ENCODE data around the gene PSMC5. TPM values are rescaled to one million over a fixed set of nuclear protein-coding genes. Genes with fewer than 3 reads are reported as not detected.
"Not testable (repeated sequence)": the region's sequence is repeated elsewhere in the genome, so short reads cannot be mapped to it uniquely, and the experiment has no call there.

The PSMC5 gene
- total and polyA plus RNA-seq, 2 experiments from 2014 or later = 93.1 to 199 TPM

DNA sequence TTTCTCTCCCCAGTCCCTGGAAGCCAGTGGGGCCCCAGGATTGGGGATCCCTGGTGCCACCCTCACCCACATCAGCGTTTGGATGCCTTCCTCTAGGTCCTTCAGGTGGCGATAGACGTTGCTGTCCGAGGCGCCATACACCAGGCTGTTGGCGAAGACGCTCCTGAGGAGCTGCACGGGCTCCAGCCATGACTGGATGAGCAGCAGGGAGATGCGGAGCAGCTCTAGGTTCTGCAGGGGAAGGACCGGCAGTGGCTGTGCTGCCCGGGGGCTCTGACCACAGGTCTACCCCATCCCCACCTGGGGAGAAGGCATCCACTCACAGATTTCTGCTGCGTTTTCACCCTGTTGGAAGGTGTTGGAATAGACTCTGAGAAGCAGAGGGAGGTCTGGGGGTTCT, 53.5 kb downstream of the PSMC5 start (continued):
- TF ChIP-seq, protein P1, sequence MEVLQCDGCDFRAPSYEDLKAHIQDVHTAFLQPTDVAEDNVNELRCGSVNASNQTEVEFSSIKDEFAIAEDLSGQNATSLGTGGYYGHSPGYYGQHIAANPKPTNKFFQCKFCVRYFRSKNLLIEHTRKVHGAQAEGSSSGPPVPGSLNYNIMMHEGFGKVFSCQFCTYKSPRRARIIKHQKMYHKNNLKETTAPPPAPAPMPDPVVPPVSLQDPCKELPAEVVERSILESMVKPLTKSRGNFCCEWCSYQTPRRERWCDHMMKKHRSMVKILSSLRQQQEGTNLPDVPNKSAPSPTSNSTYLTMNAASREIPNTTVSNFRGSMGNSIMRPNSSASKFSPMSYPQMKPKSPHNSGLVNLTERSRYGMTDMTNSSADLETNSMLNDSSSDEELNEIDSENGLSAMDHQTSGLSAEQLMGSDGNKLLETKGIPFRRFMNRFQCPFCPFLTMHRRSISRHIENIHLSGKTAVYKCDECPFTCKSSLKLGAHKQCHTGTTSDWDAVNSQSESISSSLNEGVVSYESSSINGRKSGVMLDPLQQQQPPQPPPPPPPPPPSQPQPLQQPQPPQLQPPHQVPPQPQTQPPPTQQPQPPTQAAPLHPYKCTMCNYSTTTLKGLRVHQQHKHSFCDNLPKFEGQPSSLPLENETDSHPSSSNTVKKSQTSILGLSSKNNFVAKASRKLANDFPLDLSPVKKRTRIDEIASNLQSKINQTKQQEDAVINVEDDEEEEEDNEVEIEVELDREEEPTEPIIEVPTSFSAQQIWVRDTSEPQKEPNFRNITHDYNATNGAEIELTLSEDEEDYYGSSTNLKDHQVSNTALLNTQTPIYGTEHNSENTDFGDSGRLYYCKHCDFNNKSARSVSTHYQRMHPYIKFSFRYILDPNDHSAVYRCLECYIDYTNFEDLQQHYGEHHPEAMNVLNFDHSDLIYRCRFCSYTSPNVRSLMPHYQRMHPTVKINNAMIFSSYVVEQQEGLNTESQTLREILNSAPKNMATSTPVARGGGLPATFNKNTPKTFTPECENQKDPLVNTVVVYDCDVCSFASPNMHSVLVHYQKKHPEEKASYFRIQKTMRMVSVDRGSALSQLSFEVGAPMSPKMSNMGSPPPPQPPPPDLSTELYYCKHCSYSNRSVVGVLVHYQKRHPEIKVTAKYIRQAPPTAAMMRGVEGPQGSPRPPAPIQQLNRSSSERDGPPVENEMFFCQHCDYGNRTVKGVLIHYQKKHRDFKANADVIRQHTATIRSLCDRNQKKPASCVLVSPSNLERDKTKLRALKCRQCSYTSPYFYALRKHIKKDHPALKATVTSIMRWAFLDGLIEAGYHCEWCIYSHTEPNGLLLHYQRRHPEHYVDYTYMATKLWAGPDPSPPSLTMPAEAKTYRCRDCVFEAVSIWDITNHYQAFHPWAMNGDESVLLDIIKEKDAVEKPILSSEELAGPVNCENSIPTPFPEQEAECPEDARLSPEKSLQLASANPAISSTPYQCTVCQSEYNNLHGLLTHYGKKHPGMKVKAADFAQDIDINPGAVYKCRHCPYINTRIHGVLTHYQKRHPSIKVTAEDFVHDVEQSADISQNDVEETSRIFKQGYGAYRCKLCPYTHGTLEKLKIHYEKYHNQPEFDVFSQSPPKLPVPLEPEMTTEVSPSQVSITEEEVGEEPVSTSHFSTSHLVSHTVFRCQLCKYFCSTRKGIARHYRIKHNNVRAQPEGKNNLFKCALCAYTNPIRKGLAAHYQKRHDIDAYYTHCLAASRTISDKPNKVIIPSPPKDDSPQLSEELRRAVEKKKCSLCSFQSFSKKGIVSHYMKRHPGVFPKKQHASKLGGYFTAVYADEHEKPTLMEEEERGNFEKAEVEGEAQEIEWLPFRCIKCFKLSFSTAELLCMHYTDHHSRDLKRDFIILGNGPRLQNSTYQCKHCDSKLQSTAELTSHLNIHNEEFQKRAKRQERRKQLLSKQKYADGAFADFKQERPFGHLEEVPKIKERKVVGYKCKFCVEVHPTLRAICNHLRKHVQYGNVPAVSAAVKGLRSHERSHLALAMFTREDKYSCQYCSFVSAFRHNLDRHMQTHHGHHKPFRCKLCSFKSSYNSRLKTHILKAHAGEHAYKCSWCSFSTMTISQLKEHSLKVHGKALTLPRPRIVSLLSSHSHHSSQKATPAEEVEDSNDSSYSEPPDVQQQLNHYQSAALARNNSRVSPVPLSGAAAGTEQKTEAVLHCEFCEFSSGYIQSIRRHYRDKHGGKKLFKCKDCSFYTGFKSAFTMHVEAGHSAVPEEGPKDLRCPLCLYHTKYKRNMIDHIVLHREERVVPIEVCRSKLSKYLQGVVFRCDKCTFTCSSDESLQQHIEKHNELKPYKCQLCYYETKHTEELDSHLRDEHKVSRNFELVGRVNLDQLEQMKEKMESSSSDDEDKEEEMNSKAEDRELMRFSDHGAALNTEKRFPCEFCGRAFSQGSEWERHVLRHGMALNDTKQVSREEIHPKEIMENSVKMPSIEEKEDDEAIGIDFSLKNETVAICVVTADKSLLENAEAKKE (CRISPR knock-in tag; IDR thresholded peaks at IDR 0.05) = no peak
- TF ChIP-seq JUNB (IDR thresholded peaks at IDR 0.05; ENCODE audit: unreplicated experiment) (no peak), STAT1 (IDR thresholded peaks at IDR 0.05; ENCODE audit: unreplicated experiment) (no peak), EZH2phosphoT487 (IDR thresholded peaks at IDR 0.05; ENCODE audit: unreplicated experiment) (no peak), NANOG (IDR thresholded peaks at IDR 0.05; ENCODE audit: borderline replicate concordance) (no peak)
- TF ChIP-seq, protein P2, sequence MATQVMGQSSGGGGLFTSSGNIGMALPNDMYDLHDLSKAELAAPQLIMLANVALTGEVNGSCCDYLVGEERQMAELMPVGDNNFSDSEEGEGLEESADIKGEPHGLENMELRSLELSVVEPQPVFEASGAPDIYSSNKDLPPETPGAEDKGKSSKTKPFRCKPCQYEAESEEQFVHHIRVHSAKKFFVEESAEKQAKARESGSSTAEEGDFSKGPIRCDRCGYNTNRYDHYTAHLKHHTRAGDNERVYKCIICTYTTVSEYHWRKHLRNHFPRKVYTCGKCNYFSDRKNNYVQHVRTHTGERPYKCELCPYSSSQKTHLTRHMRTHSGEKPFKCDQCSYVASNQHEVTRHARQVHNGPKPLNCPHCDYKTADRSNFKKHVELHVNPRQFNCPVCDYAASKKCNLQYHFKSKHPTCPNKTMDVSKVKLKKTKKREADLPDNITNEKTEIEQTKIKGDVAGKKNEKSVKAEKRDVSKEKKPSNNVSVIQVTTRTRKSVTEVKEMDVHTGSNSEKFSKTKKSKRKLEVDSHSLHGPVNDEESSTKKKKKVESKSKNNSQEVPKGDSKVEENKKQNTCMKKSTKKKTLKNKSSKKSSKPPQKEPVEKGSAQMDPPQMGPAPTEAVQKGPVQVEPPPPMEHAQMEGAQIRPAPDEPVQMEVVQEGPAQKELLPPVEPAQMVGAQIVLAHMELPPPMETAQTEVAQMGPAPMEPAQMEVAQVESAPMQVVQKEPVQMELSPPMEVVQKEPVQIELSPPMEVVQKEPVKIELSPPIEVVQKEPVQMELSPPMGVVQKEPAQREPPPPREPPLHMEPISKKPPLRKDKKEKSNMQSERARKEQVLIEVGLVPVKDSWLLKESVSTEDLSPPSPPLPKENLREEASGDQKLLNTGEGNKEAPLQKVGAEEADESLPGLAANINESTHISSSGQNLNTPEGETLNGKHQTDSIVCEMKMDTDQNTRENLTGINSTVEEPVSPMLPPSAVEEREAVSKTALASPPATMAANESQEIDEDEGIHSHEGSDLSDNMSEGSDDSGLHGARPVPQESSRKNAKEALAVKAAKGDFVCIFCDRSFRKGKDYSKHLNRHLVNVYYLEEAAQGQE (IDR thresholded peaks at IDR 0.05; ENCODE audit: unreplicated experiment) = no peak

DNA sequence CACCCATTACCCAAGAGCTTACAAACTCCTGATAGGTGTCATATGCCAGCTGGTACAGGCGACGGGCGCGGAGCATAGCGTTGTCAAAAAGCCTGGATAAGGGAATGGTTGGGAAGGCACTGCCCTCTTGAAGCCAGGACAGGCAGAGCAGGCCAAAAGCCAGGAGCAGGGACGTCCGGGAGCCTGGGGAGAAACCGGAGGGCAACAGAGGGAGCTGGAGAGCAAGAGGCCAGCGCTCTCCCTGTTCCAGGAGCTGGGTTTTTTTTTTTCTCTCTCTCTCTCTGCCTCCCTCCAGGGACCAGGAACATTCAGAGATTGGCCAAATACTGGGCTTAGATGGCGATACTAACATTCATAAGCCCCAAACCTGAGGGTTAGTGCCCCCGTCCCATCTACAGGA, 54.1 kb downstream of the PSMC5 start:
- H3K27me3 Mint-ChIP-seq (ENCODE audit: insufficient read depth, low read depth, poor library complexity); H3K9me2 ChIP-seq (ENCODE audit: insufficient read depth); H3F3A ChIP-seq (replicated peaks; ENCODE audit: low read depth); H3K27me3 ChIP-seq (ENCODE audit: insufficient read depth); H3K27ac ChIP-seq (ENCODE audit: low read depth); H4K20me1 ChIP-seq (replicated peaks; ENCODE audit: insufficient read depth); H3K36me3 ChIP-seq (ENCODE audit: insufficient read depth); H3K9me3 Mint-ChIP-seq; H3K36me3 Mint-ChIP-seq (ENCODE audit: low read depth); H3K27ac Mint-ChIP-seq; H3K79me2 ChIP-seq (replicated peaks; ENCODE audit: insufficient read depth): not testable (repeated sequence)
- Histone ChIP-seq H3K4me2 (peak overlapping the region; percentile 49), H3K4me3 (peak overlapping the region; percentile 24; the same call in 1 of the 2 replicates), H2AFZ (peak overlapping the region; percentile 95), H3K4me1 (ENCODE audit: insufficient read depth) (peaks cover 14% of the 10 kb centered on the region; the same call in 1 of the 2 replicates)
- Mint-ChIP-seq H3K4me1 (peaks cover 16% of the 10 kb centered on the region), H3K4me3 (peak overlapping the region; percentile 30; the same call in 1 of the 3 replicates)
- peak; percentile 81 for DNase-seq (ENCODE audit: low spot score)
- peak; percentile 86 for ATAC-seq
- TF ChIP-seq CREB1 (CRISPR knock-in tag; IDR thresholded peaks at IDR 0.05; ENCODE audit: low read depth) = 0 out of 2 replicates have a peak, but pooled peaks have one; percentile 22
- TF ChIP-seq, protein P3, sequence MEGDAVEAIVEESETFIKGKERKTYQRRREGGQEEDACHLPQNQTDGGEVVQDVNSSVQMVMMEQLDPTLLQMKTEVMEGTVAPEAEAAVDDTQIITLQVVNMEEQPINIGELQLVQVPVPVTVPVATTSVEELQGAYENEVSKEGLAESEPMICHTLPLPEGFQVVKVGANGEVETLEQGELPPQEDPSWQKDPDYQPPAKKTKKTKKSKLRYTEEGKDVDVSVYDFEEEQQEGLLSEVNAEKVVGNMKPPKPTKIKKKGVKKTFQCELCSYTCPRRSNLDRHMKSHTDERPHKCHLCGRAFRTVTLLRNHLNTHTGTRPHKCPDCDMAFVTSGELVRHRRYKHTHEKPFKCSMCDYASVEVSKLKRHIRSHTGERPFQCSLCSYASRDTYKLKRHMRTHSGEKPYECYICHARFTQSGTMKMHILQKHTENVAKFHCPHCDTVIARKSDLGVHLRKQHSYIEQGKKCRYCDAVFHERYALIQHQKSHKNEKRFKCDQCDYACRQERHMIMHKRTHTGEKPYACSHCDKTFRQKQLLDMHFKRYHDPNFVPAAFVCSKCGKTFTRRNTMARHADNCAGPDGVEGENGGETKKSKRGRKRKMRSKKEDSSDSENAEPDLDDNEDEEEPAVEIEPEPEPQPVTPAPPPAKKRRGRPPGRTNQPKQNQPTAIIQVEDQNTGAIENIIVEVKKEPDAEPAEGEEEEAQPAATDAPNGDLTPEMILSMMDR (conservative IDR thresholded peaks at IDR 0.05; ENCODE audit: low read depth in 2 of 2) = peak; percentile 42 to 56
